Testis (tissue), 3 donors: Measurements from ENCODE around the gene WRNIP1. TPM values are rescaled to one million over a fixed set of nuclear protein-coding genes. Genes with fewer than 3 reads are reported as not detected.

ENCODE experiments used
- DNase-seq: peaks from one replicate; pipeline ENCODE4 v3.0.0-alpha.2; 2019
- H3K27ac ChIP-seq, 2 donors: fragments of 200-600 bp; sonication (generic); one replicate each; pipeline ENCODE4 v1.5.1; 2019
- H3K27me3 ChIP-seq: fragments of 200-600 bp; sonication (generic); one replicate; pipeline ENCODE4 v1.5.1; 2019
- H3K36me3 ChIP-seq: fragments of 200-600 bp; sonication (generic); one replicate; pipeline ENCODE4 v1.5.1; 2017; ENCODE audit warnings: low read depth; ENCODE audit errors: missing control alignments
- H3K4me1 ChIP-seq: fragments of 200-600 bp; sonication (generic); one replicate; pipeline ENCODE4 v1.5.1; 2019
- H3K4me3 ChIP-seq, 2 donors: fragments of 200-600 bp; sonication (generic); one replicate each; pipeline ENCODE4 v1.5.1; 2017 to 2019
- H3K9me3 ChIP-seq: fragments of 200-600 bp; sonication (generic); one replicate; pipeline ENCODE4 v1.5.1; 2017
- CTCF ChIP-seq, 3 experiments: fragments of 450-650 bp in 2 of 3; fragments of 200-600 bp in 1 of 3; sonication (generic) in 1 of 3; IDR thresholded peaks; one replicate each; pipeline ENCODE4 v1.5.1; 2016 to 2019; ENCODE audit warnings: antibody characterized with exemption in 3 of 3, mild to moderate bottlenecking in 2 of 3, moderate library complexity in 1 of 3
- POLR2A ChIP-seq: fragments of 450-650 bp; IDR thresholded peaks from one replicate; pipeline ENCODE4 v1.6.1; 2017; ENCODE audit warnings: antibody characterized with exemption, mild to moderate bottlenecking, moderate library complexity
- WGBS, 2 donors: methylation state at CpG; one replicate each; pipeline ENCODE4 v1.1.5; 2018; 5-methylcytosine and 5-hydroxymethylcytosine counted together
- intact Hi-C: fragments of 100-400 bp; cut with DNase I; formaldehyde crosslinking; loops from one replicate; pipeline ENCODE4 v1.15.1; 2023; ENCODE audit warnings: low total_unique reads
- polyA plus RNA-seq: library from polyadenylated mRNA; stranded (reverse); fragments of 350-450 nt; fragmentation: Illumina TruSeq; extraction: RNeasy Lipid Tissue Mini Kit (QIAGEN cat#74804); gene quantifications from one replicate; pipeline ENCODE4 v1.2.3, GENCODE V29; 2014; ENCODE audit warnings: low read depth, low replicate concordance; ENCODE audit not compliant: insufficient read depth
- total RNA-seq, 2 donors: library from RNA; depleted of rRNA; stranded (reverse); fragments of >200 nt; gene quantifications; one replicate each; pipeline ENCODE4 v1.2.3, GENCODE V29; 2016

The WRNIP1 gene
- total and polyA plus RNA-seq, 3 donors from 2014 or later = 57.7 to 102 (median 95.8) TPM

DNA sequence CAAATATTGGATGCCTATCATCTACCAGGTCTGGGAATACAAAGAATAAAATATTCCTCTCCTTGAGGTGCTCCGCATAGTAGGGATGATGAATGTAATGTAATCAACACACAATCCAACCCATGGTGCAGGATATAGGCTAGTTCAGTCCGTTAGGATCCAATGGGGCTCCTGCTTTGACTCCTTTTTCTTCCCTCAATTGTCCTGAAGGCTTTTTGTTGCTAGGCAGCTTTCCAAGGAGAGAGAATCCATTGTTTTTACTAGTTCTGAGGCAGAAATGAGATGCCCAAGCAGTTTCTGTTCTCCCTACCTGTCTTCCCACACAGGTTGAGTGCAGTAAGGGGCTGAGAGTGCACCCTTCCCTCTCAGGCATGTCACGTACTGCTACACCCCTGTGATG lies 12.1 kb downstream of the WRNIP1 start:
- 91 to 95% methylated on average over 3 of the region's 3 CpGs for WGBS, 2 donors
- Histone ChIP-seq H3K27me3 (no peaks in the 10 kb centered on the region), H3K27ac (no peak overlapping the region), H3K9me3 (no peaks in the 10 kb centered on the region), H3K36me3 (no peaks in the 10 kb centered on the region), H3K4me3 (no peak overlapping the region), H3K4me1 (no peaks in the 10 kb centered on the region)
- intact Hi-C loops = no loop called here
- DNase-seq = no peak
- TF ChIP-seq CTCF (IDR thresholded peaks at IDR 0.05) = no peak
- no peak for TF ChIP-seq POLR2A

GRCh38 chr6:2780102-2780737 lies 15.0 kb downstream of the WRNIP1 start:
- Histone ChIP-seq H3K9me3 (no peaks in the 10 kb centered on the region), H3K4me1 (no peaks in the 10 kb centered on the region), H3K36me3 (no peaks in the 10 kb centered on the region), H3K4me3 (no peak overlapping the region), H3K27me3 (no peaks in the 10 kb centered on the region), H3K27ac (no peak overlapping the region)
- no peak for DNase-seq
- intact Hi-C loops = no loop called here
- no peak for TF ChIP-seq POLR2A
- TF ChIP-seq CTCF (IDR thresholded peaks at IDR 0.05) = no peak
- 90% methylated on average over 9 of the region's 9 CpGs for WGBS, 2 donors

DNA sequence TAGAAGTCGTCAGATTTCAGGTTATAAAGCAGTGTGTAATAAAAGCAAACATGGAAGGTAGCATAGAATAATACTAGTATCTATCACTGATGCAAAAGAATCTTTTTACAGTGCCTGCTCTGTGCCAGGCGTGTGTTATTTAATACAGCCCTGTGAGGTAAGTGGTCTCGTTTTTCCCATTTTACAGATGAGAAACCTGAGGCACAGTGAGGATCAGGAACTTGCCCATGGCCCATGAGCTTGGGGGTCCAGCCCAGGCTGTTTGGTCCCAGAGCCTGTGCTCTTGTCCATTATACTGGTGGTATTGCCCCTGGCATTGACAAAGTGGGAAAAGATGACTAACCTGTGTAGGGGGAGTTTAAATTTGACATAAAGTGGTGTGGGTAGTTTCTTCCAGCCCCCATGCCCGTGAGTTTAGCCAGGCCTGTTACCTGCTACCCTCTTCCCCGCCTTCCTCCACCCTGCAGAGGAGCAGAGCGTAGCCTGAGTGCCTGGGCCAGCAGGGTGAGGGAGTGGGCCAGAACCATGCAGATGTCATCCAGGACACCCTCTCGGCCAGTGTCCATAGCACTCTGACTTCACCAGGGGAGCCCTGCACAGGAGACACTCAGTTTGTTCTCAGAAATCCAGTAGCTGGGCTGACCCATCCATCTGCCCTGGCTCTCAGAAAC lies 16.6 kb downstream of the WRNIP1 start:
- 92 to 94% methylated on average over 6 to 7 of the region's 7 CpGs for WGBS, 2 donors

GRCh38 chr6:2782356-2782708 lies 17.1 kb downstream of the WRNIP1 start:
- no peaks in the 10 kb centered on the region for H3K27me3 ChIP-seq
- WGBS, 2 donors = 88 to 89% methylated on average over 9 of the region's 9 CpGs
- no peaks in the 10 kb centered on the region for H3K4me1 ChIP-seq
- H3K36me3 ChIP-seq = no peaks in the 10 kb centered on the region
- intact Hi-C loops = no loop called here
- no peaks in the 10 kb centered on the region for H3K9me3 ChIP-seq
- no peak overlapping the region for H3K27ac ChIP-seq
- no peak for TF ChIP-seq POLR2A
- no peak for TF ChIP-seq CTCF (IDR thresholded peaks at IDR 0.05)
- no peak overlapping the region for H3K4me3 ChIP-seq
- DNase-seq = no peak

More for the DNA sequence above, 16.6 kb downstream of the WRNIP1 start:
- no peak for TF ChIP-seq CTCF (IDR thresholded peaks at IDR 0.05)
- no peak for TF ChIP-seq POLR2A
- Histone ChIP-seq H3K27ac (no peak overlapping the region), H3K27me3 (no peaks in the 10 kb centered on the region), H3K36me3 (no peaks in the 10 kb centered on the region), H3K9me3 (no peaks in the 10 kb centered on the region), H3K4me1 (no peaks in the 10 kb centered on the region), H3K4me3 (no peak overlapping the region)
- intact Hi-C loops = no loop called here
- no peak for DNase-seq

DNA sequence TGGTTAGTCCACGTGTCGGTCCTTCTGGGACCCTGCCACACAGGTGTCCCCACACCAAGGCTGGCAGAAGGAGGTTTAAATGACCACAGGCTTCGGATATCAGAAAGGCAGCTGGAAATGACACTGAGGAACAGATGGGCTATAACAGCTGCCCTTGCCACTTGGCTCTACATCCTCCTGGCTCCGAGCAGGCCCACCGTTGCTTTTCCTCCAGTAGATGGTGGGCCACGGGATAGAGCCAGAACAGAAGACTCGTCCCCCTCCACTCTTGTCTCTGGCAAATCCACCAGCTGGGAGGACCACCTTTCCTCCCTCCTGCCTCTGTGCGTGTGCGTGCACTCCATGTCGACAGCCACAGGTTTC lies 17.6 kb downstream of the WRNIP1 start:
- DNase-seq = no peak
- H3K36me3 ChIP-seq = no peaks in the 10 kb centered on the region
- H3K27ac ChIP-seq = no peak overlapping the region
- no peaks in the 10 kb centered on the region for H3K9me3 ChIP-seq
- H3K4me3 ChIP-seq = no peak overlapping the region
- no peaks in the 10 kb centered on the region for H3K27me3 ChIP-seq
- intact Hi-C loops = no loop called here
- no peaks in the 10 kb centered on the region for H3K4me1 ChIP-seq
- WGBS, 2 donors = 82 to 83% methylated on average over 9 to 10 of the region's 10 CpGs
- TF ChIP-seq POLR2A (no peak), CTCF (IDR thresholded peaks at IDR 0.05) (no peak)
